HCT116 (cell line): Measurements from ENCODE around the gene SLC25A22. TPM values are rescaled to one million over a fixed set of nuclear protein-coding genes. Genes with fewer than 3 reads are reported as not detected.
A peak's percentile ranks its signal among the peaks of the same experiment; 100 is the strongest.

Experiments used
- ATAC-seq: fragments of 200-7000 bp; cut with Tn5 transposase; 2 replicates; pipeline ENCODE4 v1.9.1; 2020; ENCODE audit warnings: mild to moderate bottlenecking, moderate library complexity
- BruUV-seq: library from RNA; stranded (reverse); fragments of 400-500 nt; replicated peaks from 2 replicates; lab custom pipeline; 2021; lab: Mats Ljungman, UMichigan
- CTCF ChIA-PET: fragments of 300-600 bp; sonication (Branson Sonifier 250); formaldehyde crosslinking; loops from one replicate; lab custom pipeline; 2021; ENCODE audit warnings: antibody characterized with exemption; lab: Charles Lee
- POLR2A ChIA-PET: fragments of 300-600, 350-600 bp; sonication (Branson Sonifier 250); formaldehyde crosslinking; loops from one replicate; lab custom pipeline; 2021; ENCODE audit warnings: antibody characterized with exemption; lab: Charles Lee
- RAD21 ChIA-PET, 2 experiments: fragments of 300-600 bp; sonication (Branson Sonifier 250); formaldehyde crosslinking; loops; one replicate each; lab custom pipeline; 2023; ENCODE audit warnings: low total read pairs in 2 of 2; ENCODE audit not compliant: uncharacterized antibody in 2 of 2, unreplicated experiment in 2 of 2, low non-redundant PET in 1 of 2; lab: Charles Lee
- DNase-seq: peaks from one replicate; pipeline ENCODE4 v3.0.0-alpha.2; 2010; ENCODE audit warnings: low read depth, low spot score
- H2AFZ ChIP-seq: fragments of 200-600 bp; shearing (Covaris generic), sonication (generic); 2 replicates; pipeline ENCODE4 v1.6.1; 2017; ENCODE audit warnings: low read depth, mixed run types, mixed read lengths, antibody characterized with exemption, low read length; ENCODE audit not compliant: poor library complexity, severe bottlenecking
- H3K27ac ChIP-seq: 2 replicates; pipeline ENCODE4 v1.5.1; 2012; ENCODE audit warnings: low read depth, low read length
- H3K27me3 ChIP-seq: fragments of 200-600 bp; sonication (generic); 2 replicates; pipeline ENCODE4 v1.6.1; 2016; ENCODE audit warnings: mixed run types, low read length, mixed read lengths; ENCODE audit not compliant: insufficient read depth
- H3K36me3 ChIP-seq, 2 experiments: fragments of 200-500 bp in 1 of 2; fragments of 200-600 bp in 1 of 2; sonication (Bioruptor generic) in 1 of 2; sonication (generic) in 1 of 2; 2 replicates each; pipeline versions ENCODE4 v1.5.1 to v1.6.1; 2014 to 2016; ENCODE audit warnings: low read length in 2 of 2, inconsistent platforms in 1 of 2, mixed read lengths in 1 of 2, mixed run types in 1 of 2; ENCODE audit not compliant: insufficient read depth in 2 of 2, control insufficient read depth in 1 of 2
- H3K4me1 ChIP-seq, 2 experiments: fragments of 200-600 bp in 1 of 2; sonication (generic) in 1 of 2; 2 replicates each; pipeline versions ENCODE4 v1.5.1 to v1.6.1; 2012 to 2017; ENCODE audit warnings: low read length in 2 of 2, inconsistent platforms in 1 of 2, mild to moderate bottlenecking in 1 of 2, mixed read lengths in 1 of 2, mixed run types in 1 of 2, moderate library complexity in 1 of 2; ENCODE audit not compliant: insufficient read depth in 2 of 2, control insufficient read depth in 1 of 2
- H3K4me2 ChIP-seq: fragments of 200-600 bp; sonication (generic); 2 replicates; pipeline ENCODE4 v1.6.1; 2017; ENCODE audit warnings: mixed run types, low read length, mixed read lengths
- H3K4me3 ChIP-seq, 2 experiments: fragments of 200-600 bp in 1 of 2; sonication (generic) in 1 of 2; replicated peaks in 1 of 2; 2 replicates each; pipeline ENCODE4 v1.5.1; 2011 to 2016; ENCODE audit warnings: low read length in 2 of 2, control low read depth in 1 of 2, low read depth in 1 of 2, mild to moderate bottlenecking in 1 of 2, mixed read lengths in 1 of 2, mixed run types in 1 of 2
- H3K79me2 ChIP-seq: fragments of 200-600 bp; sonication (generic); 2 replicates; pipeline ENCODE4 v1.6.1; 2017; ENCODE audit warnings: mild to moderate bottlenecking, mixed run types, low read length, moderate library complexity, mixed read lengths; ENCODE audit not compliant: insufficient read depth
- H3K9ac ChIP-seq: fragments of 200-600 bp; sonication (generic); 2 replicates; pipeline ENCODE4 v1.6.1; 2016; ENCODE audit warnings: low read length, mixed read lengths
- H3K9me2 ChIP-seq: fragments of 200-600 bp; sonication (generic), shearing (Covaris generic); 2 replicates; pipeline ENCODE4 v1.6.1; 2017; ENCODE audit warnings: mixed run types, mild to moderate bottlenecking, moderate library complexity; ENCODE audit not compliant: insufficient read depth
- H3K9me3 ChIP-seq, 2 experiments: fragments of 200-500 bp in 1 of 2; fragments of 200-600 bp in 1 of 2; sonication (Bioruptor generic) in 1 of 2; sonication (generic) in 1 of 2; 2 replicates each; pipeline ENCODE4 v1.6.1; 2014 to 2017; ENCODE audit warnings: low read length in 2 of 2, mixed read lengths in 2 of 2, inconsistent platforms in 1 of 2, low read depth in 1 of 2, mild to moderate bottlenecking in 1 of 2, mixed run types in 1 of 2, moderate library complexity in 1 of 2; ENCODE audit not compliant: control insufficient read depth in 1 of 2, insufficient read depth in 1 of 2
- H4K20me1 ChIP-seq: fragments of 200-600 bp; sonication (generic), shearing (Covaris generic); 2 replicates; pipeline ENCODE4 v1.6.1; 2017; ENCODE audit warnings: mixed run types, mild to moderate bottlenecking, moderate library complexity; ENCODE audit not compliant: insufficient read depth
- ATF3 ChIP-seq: IDR thresholded peaks from 2 replicates; pipeline ENCODE4 v1.6.1; 2012
- CTCF ChIP-seq, 3 experiments: fragments of 200-600 bp in 1 of 3; sonication (generic) in 1 of 3; IDR thresholded peaks in 2 of 3; conservative IDR thresholded peaks in 1 of 3; 2 replicates each; pipeline ENCODE4 v1.5.1; 2012 to 2017; ENCODE audit warnings: low read depth in 2 of 3, low read length in 2 of 3, antibody characterized with exemption in 1 of 3, borderline replicate concordance in 1 of 3, control low read depth in 1 of 3, mild to moderate bottlenecking in 1 of 3, mixed read lengths in 1 of 3, mixed run types in 1 of 3, moderate library complexity in 1 of 3; ENCODE audit not compliant: insufficient read depth in 1 of 3
- EGR1 ChIP-seq: IDR thresholded peaks from 2 replicates; pipeline ENCODE4 v1.6.1; 2012; ENCODE audit warnings: low read depth
- ELF1 ChIP-seq: IDR thresholded peaks from 2 replicates; pipeline ENCODE4 v1.6.1; 2012; ENCODE audit warnings: low read depth, borderline replicate concordance
- EZH2 ChIP-seq: fragments of 200-600 bp; sonication (generic); IDR thresholded peaks from 2 replicates; pipeline ENCODE4 v1.6.1; 2017; ENCODE audit warnings: antibody characterized with exemption, mixed run types
- EZH2phosphoT487 ChIP-seq: fragments of 200-600 bp; IDR thresholded peaks from 2 replicates; pipeline ENCODE4 v1.6.1; 2018; ENCODE audit warnings: antibody characterized with exemption, borderline replicate concordance
- JUND ChIP-seq: IDR thresholded peaks from 2 replicates; pipeline ENCODE4 v1.6.1; 2012
- MAX ChIP-seq: IDR thresholded peaks from 2 replicates; pipeline ENCODE4 v1.6.1; 2012
- REST ChIP-seq: IDR thresholded peaks from 2 replicates; pipeline ENCODE4 v1.6.1; 2012; ENCODE audit warnings: low read depth
- SIN3A ChIP-seq: IDR thresholded peaks from 2 replicates; pipeline ENCODE4 v1.6.1; 2012; ENCODE audit warnings: low read depth
- SP1 ChIP-seq: IDR thresholded peaks from 2 replicates; pipeline ENCODE4 v1.6.1; 2012; ENCODE audit warnings: low read depth
- SRF ChIP-seq: IDR thresholded peaks from 2 replicates; pipeline ENCODE4 v1.6.1; 2012; ENCODE audit warnings: low read depth
- TCF7L2 ChIP-seq: IDR thresholded peaks from 2 replicates; pipeline ENCODE4 v1.7.0; 2011; ENCODE audit warnings: borderline replicate concordance, inconsistent platforms; ENCODE audit not compliant: insufficient read depth, insufficient read length; ENCODE audit errors: extremely low read depth
- YY1 ChIP-seq: IDR thresholded peaks from 2 replicates; pipeline ENCODE4 v1.6.1; 2011; ENCODE audit warnings: low read length, low read depth, moderate library complexity, mild to moderate bottlenecking; ENCODE audit not compliant: insufficient replicate concordance; ENCODE audit errors: extremely low read depth
- ZBTB33 ChIP-seq: IDR thresholded peaks from 2 replicates; pipeline ENCODE4 v1.6.1; 2011; ENCODE audit warnings: mild to moderate bottlenecking, low read length, moderate library complexity; ENCODE audit not compliant: insufficient replicate concordance; ENCODE audit errors: extremely low read depth
- intact Hi-C: fragments of 100-400 bp; cut with micrococcal nuclease; formaldehyde crosslinking; loops from 2 replicates; pipeline ENCODE4 v1.10.0; 2022
- total RNA-seq: library from RNA; stranded (reverse); gene quantifications from one replicate; pipeline ENCODE4 v1.2.1, GENCODE V29; 2021; ENCODE audit not compliant: unreplicated experiment

The SLC25A22 gene
- total RNA-seq, 1 experiment from 2014 or later = 62.0 TPM

GRCh38 chr11:749731-750130 lies 48.4 kb downstream of the SLC25A22 start (continued):
- TF ChIP-seq ZBTB33 (no peak), CTCF (IDR thresholded peaks at IDR 0.05 in 2 of 3, conservative IDR thresholded peaks at IDR 0.05 in 1 of 3; ENCODE audit: borderline replicate concordance in 1 of 3, insufficient read depth in 1 of 3, low read depth in 2 of 3, low read length in 2 of 3) (no peak), EZH2phosphoT487 (no peak), SP1 (no peak), TCF7L2 (no peak)

- CTCF ChIA-PET = interaction anchor here (1.0 to 2.7 kb wide), 3 partner anchors 15 to 43 kb away, joined by 3 to 10 read pairs (median 6); no protein-coding TSS in a partner anchor
- Histone ChIP-seq H3K36me3 (no peaks in the 10 kb centered on the region; a peak in 2 of 4 replicates), H3K9ac (peak overlapping the region; percentile 94), H3K9me2 (no peaks in the 10 kb centered on the region), H3K27me3 (no peaks in the 10 kb centered on the region), H4K20me1 (no peaks in the 10 kb centered on the region), H3K4me2 (peak overlapping the region; percentile 90), H3K4me3 (peak overlapping the region; percentile 79 to 91), H3K79me2 (peaks cover 56% of the 10 kb centered on the region), H3K4me1 (peaks cover 24 to 52% of the 10 kb centered on the region in 2 experiments; a peak in 3 of 4 replicates), H3K9me3 (no peaks in the 10 kb centered on the region), H3K27ac (peak overlapping the region; percentile 91), H2AFZ (no peak overlapping the region)
- no peak for DNase-seq
- POLR2A ChIA-PET = no interaction called here
- BruUV-seq = no TSS peak
- intact Hi-C loops = no loop called here
- RAD21 ChIA-PET = no interaction called here
- peak; percentile 1; the same call in 1 of the 2 replicates for ATAC-seq
- peak; percentile 62; the same call in 1 of the 2 replicates for TF ChIP-seq MAX
- TF ChIP-seq YY1 = no peak
- no peak for TF ChIP-seq ATF3
- TF ChIP-seq ELF1 = no peak
- peak; percentile 39; the same call in 1 of the 2 replicates for TF ChIP-seq EGR1
- TF ChIP-seq EZH2 = no peak
- no peak for TF ChIP-seq JUND
- no peak for TF ChIP-seq SRF
- no peak for TF ChIP-seq SIN3A
- TF ChIP-seq REST = no peak
- TF ChIP-seq SP1 = no peak
Observed at GRCh38 chr11:748007-748359, 50.1 kb downstream of the SLC25A22 start.
